Thymus (tissue), 11 donors: Measurements from ENCODE around the gene RDM1. TPM values are rescaled to one million over a fixed set of nuclear protein-coding genes. Genes with fewer than 3 reads are reported as not detected.

Experiments
- DNase-seq, 9 donors: peaks; one replicate each; pipeline ENCODE4 v3.0.0-alpha.2; 2013; ENCODE audit warnings: low spot score in 9 of 9, low read depth in 6 of 9, missing footprints in 1 of 9
- H3K27ac ChIP-seq, 2 donors: one replicate each; pipeline ENCODE4 v1.5.1; 2013; ENCODE audit warnings: control low read depth in 1 of 2, low read depth in 1 of 2, low read length in 1 of 2, mild to moderate bottlenecking in 1 of 2, moderate library complexity in 1 of 2
- H3K27me3 ChIP-seq, 2 donors: one replicate each; pipeline ENCODE4 v1.5.1; 2013; ENCODE audit warnings: low read length in 1 of 2; ENCODE audit not compliant: control insufficient read depth in 2 of 2, insufficient read depth in 1 of 2
- H3K36me3 ChIP-seq, 2 donors: one replicate each; pipeline ENCODE4 v1.5.1; 2013; ENCODE audit warnings: low read length in 1 of 2, mild to moderate bottlenecking in 1 of 2, moderate library complexity in 1 of 2; ENCODE audit not compliant: control insufficient read depth in 2 of 2, insufficient read depth in 2 of 2
- H3K4me1 ChIP-seq, 2 donors: one replicate each; pipeline ENCODE4 v1.5.1; 2013; ENCODE audit warnings: low read length in 2 of 2; ENCODE audit not compliant: control insufficient read depth in 2 of 2, insufficient read depth in 2 of 2
- H3K4me3 ChIP-seq, 2 donors: one replicate each; pipeline ENCODE4 v1.5.1; 2013; ENCODE audit warnings: low read length in 2 of 2, control low read depth in 1 of 2, mild to moderate bottlenecking in 1 of 2
- H3K9me3 ChIP-seq, 2 donors: one replicate each; pipeline ENCODE4 v1.5.1; 2013; ENCODE audit warnings: low read length in 1 of 2, mild to moderate bottlenecking in 1 of 2; ENCODE audit not compliant: control insufficient read depth in 2 of 2, insufficient read depth in 1 of 2
- WGBS: extraction: QIAGEN DNeasy Blood & Tissue Kit; methylation state at CpG from one replicate; pipeline ENCODE4 v1.1.7; 2013; 5-methylcytosine and 5-hydroxymethylcytosine counted together
- polyA plus RNA-seq: library from polyadenylated mRNA; stranded (reverse); fragments of 200-250 nt; gene quantifications from one replicate; pipeline ENCODE4 v1.2.3, GENCODE V29; 2013
- total RNA-seq: library from RNA; stranded (reverse); fragments of 120-200 nt; gene quantifications from one replicate; pipeline ENCODE4 v1.2.4, GENCODE V29; 2013
- donor health status: healthy.

Gene RDM1
- total and polyA plus RNA-seq, 2 donors = 1.1 to 5.7 TPM

DNA sequence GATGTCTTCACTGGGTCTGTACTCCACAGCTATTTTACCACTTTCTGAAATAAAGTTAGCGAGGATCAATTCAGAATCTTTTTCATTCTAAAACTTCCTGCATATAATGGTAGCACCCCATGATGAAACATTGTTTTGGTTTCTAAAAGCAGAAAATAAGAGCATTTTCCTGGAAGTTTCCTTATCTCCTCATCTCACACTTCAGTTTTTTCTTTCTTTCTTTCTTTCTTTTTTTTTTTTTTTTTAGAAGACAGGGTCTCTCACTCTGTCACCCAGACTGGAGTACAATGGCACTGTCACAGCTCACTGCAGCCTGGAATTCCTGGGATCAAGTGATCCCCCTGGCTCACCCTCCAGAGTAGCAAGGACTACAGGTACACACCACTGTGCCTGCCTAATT, 10.3 kb downstream of the RDM1 start:
- peaks cover 4 to 7% of the 10 kb centered on the region in 2 donors for H3K36me3 ChIP-seq
- H3K27ac ChIP-seq = no peak overlapping the region
- no peaks in the 10 kb centered on the region for H3K9me3 ChIP-seq
- H3K4me1 ChIP-seq = peaks cover 0 to 4% of the 10 kb centered on the region in 2 donors
- DNase-seq = no peak
- 97% methylated on average over 1 of the region's 1 CpG for WGBS
- H3K4me3 ChIP-seq = no peak overlapping the region
- no peaks in the 10 kb centered on the region for H3K27me3 ChIP-seq

DNA sequence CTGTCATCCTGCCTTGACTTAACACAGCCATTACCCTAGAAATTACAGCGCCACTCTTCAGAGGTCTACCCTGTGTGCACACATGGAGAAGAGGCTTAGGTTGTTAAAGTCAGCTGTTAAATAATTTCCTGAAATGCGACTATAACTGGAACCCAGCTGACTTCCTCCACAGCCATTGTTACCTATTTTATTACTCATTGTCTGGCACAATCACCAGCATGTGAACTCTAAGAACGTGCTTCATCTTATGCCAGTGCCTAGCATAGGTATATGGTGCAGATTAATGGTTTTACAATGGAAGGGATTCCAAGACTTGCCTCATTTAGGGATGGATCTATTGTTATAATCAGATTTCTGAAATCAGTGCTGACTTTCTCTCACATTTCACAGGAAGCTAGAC, 11.9 kb downstream of the RDM1 start:
- H3K4me3 ChIP-seq = no peak overlapping the region
- H3K27ac ChIP-seq = no peak overlapping the region
- 39% methylated on average over 3 of the region's 3 CpGs for WGBS
- H3K27me3 ChIP-seq = no peaks in the 10 kb centered on the region
- no peak for DNase-seq
- no peaks in the 10 kb centered on the region for H3K4me1 ChIP-seq
- peaks cover 4 to 7% of the 10 kb centered on the region in 2 donors for H3K36me3 ChIP-seq
- H3K9me3 ChIP-seq = no peaks in the 10 kb centered on the region

DNA sequence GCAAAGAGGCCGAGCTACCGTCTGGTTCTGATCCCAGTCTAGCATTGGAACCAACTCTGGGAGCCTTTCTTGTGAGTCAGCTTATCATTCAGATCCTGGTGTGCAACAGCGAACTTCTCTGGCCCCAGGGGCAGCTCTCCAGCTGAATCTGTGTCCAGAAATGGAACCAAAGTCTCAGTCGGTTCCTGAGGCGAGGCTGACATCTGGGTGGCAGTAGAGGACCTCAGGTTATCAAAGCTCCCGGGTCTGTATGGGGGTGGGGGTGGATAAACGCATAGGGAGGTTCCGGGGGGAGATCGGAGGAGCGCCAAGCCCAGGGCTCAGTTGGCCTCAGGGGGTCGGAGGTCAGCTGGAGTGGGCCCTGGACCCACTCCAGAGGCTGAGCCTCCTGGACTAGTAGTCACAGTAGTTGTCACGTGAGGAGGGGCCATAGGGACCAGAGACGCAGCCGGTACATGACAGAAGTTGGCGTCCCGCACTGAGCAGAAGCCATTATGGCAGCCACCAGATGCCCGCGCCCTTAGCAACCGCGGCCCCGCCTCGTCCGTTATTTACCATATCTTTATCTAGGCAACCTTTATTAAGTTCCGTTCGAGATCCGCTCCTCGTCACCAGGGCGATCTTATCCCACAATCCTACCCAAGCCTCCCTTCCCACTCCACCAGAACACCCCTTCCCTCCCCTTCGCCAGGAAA, 12.9 kb downstream of the RDM1 start:
- DNase-seq = no peak
- Histone ChIP-seq H3K4me3 (no peak overlapping the region), H3K9me3 (no peaks in the 10 kb centered on the region), H3K36me3 (peaks cover 1 to 3% of the 10 kb centered on the region in 2 donors), H3K27me3 (no peaks in the 10 kb centered on the region), H3K4me1 (no peaks in the 10 kb centered on the region), H3K27ac (no peak overlapping the region)
- 98% methylated on average over 29 of the region's 29 CpGs for WGBS

- Histone ChIP-seq H3K27ac (no peak overlapping the region), H3K4me3 (no peak overlapping the region), H3K4me1 (no peaks in the 10 kb centered on the region), H3K27me3 (no peaks in the 10 kb centered on the region), H3K9me3 (no peaks in the 10 kb centered on the region), H3K36me3 (peaks cover 0 to 3% of the 10 kb centered on the region in 2 donors)
- DNase-seq = no peak
- 97% methylated on average over 3 of the region's 3 CpGs for WGBS
These were observed 15.2 kb downstream of the RDM1 start for GRCh38 chr17:35915153-35915964.

- H3K9me3 ChIP-seq = no peaks in the 10 kb centered on the region
- no peak overlapping the region for H3K27ac ChIP-seq
- H3K36me3 ChIP-seq = peaks cover 0 to 3% of the 10 kb centered on the region in 2 donors
- no peak for DNase-seq
- WGBS = 100% methylated on average over 1 of the region's 1 CpG
- no peaks in the 10 kb centered on the region for H3K4me1 ChIP-seq
- no peaks in the 10 kb centered on the region for H3K27me3 ChIP-seq
- no peak overlapping the region for H3K4me3 ChIP-seq
These were observed 16.2 kb downstream of the RDM1 start for GRCh38 chr17:35914354-35914753.

GRCh38 chr17:35913609-35914008, 17.0 kb downstream of the RDM1 start:
- Histone ChIP-seq H3K27ac (no peak overlapping the region), H3K4me3 (no peak overlapping the region), H3K4me1 (no peaks in the 10 kb centered on the region), H3K27me3 (no peaks in the 10 kb centered on the region), H3K36me3 (peaks cover 0 to 3% of the 10 kb centered on the region in 2 donors), H3K9me3 (no peaks in the 10 kb centered on the region)
- no peak for DNase-seq
- 95% methylated on average over 4 of the region's 4 CpGs for WGBS

DNA sequence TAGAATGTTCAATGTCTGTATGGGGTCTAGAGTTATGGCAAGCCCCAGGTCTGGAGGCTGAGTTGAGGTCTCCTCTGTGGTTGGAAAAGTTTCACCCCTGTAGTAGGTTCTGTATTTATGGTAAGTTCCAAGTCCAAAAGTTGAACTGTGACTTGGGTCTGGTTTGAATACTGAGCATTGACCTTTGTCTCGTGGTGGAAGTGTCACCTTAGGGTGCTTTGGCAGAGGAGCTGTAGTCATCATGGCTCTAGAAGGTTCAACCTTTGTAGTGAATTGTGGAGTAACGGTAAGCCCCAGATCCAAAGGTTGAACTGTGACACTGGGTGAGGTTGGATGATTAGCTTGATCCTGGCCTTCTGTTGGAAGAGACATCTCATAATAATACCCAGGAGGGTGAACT, 17.6 kb downstream of the RDM1 start:
- no peaks in the 10 kb centered on the region for H3K36me3 ChIP-seq
- no peak overlapping the region for H3K27ac ChIP-seq
- 94% methylated on average over 2 of the region's 2 CpGs for WGBS
- H3K9me3 ChIP-seq = no peaks in the 10 kb centered on the region
- no peaks in the 10 kb centered on the region for H3K27me3 ChIP-seq
- no peaks in the 10 kb centered on the region for H3K4me1 ChIP-seq
- DNase-seq = no peak
- no peak overlapping the region for H3K4me3 ChIP-seq

- no peaks in the 10 kb centered on the region for H3K9me3 ChIP-seq
- DNase-seq = no peak
- H3K4me1 ChIP-seq = no peaks in the 10 kb centered on the region
- no peak overlapping the region for H3K4me3 ChIP-seq
- no peaks in the 10 kb centered on the region for H3K27me3 ChIP-seq
- H3K27ac ChIP-seq = no peak overlapping the region
- 99% methylated on average over 3 of the region's 3 CpGs for WGBS
- H3K36me3 ChIP-seq = no peaks in the 10 kb centered on the region
These were observed 18.1 kb downstream of the RDM1 start for GRCh38 chr17:35912339-35912912.

GRCh38 chr17:35909408-35909807, 21.2 kb downstream of the RDM1 start:
- no peak for DNase-seq
- Histone ChIP-seq H3K4me1 (peaks cover 6 to 8% of the 10 kb centered on the region in 2 donors), H3K4me3 (no peak overlapping the region), H3K36me3 (no peaks in the 10 kb centered on the region), H3K27me3 (no peaks in the 10 kb centered on the region), H3K27ac (no peak overlapping the region), H3K9me3 (no peaks in the 10 kb centered on the region)
- WGBS = 96% methylated on average over 3 of the region's 3 CpGs
